ENCODE results near the gene KIF4B. TPM values are rescaled to one million over a fixed set of nuclear protein-coding genes. Genes with fewer than 3 reads are reported as not detected.
"Not testable (repeated sequence)": the region's sequence is repeated elsewhere in the genome, so short reads cannot be mapped to it uniquely, and the experiment has no call there.

KIF4B gene
- total RNA-seq, 2 donors from 2014 or later, result 0.26 TPM; not detected in 1

DNA sequence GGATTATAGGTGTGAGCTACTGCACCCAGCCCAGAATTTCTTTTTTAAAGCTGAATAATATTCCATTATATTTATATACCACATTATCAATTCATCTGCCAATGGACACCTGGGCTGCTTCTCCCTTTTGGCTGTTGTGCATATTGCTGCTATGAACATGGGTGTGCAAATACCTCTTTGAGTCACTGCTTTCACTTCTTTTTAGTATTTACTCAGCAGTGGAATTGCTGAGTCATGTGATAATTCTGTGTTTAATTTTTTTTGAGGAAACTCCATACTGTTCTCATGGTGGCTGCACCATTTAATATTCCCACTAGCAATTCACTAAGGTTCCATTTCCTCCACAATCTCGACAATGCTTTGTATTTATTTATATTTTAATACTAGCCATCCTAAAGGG lies 36.1 kb upstream of the KIF4B start:
- ATAC-seq, result no peak
- Histone ChIP-seq H3K4me3 (no peak overlapping the region), H3K36me3 (replicated peaks in 1 of 2; ENCODE audit: insufficient read depth in 1 of 2, low read depth in 2 of 2) (no peaks in the 10 kb centered on the region), H3K9me3 (no peaks in the 10 kb centered on the region), H3K4me1 (no peaks in the 10 kb centered on the region), H3K27ac (no peak overlapping the region), H3K27me3 (no peaks in the 10 kb centered on the region)
- DNase-seq, result no peak
- no peak for TF ChIP-seq POLR2A (IDR thresholded peaks at IDR 0.05)
- TF ChIP-seq, protein P1, sequence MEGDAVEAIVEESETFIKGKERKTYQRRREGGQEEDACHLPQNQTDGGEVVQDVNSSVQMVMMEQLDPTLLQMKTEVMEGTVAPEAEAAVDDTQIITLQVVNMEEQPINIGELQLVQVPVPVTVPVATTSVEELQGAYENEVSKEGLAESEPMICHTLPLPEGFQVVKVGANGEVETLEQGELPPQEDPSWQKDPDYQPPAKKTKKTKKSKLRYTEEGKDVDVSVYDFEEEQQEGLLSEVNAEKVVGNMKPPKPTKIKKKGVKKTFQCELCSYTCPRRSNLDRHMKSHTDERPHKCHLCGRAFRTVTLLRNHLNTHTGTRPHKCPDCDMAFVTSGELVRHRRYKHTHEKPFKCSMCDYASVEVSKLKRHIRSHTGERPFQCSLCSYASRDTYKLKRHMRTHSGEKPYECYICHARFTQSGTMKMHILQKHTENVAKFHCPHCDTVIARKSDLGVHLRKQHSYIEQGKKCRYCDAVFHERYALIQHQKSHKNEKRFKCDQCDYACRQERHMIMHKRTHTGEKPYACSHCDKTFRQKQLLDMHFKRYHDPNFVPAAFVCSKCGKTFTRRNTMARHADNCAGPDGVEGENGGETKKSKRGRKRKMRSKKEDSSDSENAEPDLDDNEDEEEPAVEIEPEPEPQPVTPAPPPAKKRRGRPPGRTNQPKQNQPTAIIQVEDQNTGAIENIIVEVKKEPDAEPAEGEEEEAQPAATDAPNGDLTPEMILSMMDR (IDR thresholded peaks at IDR 0.05), result no peak
- intact Hi-C loops (cut with DNase I), result no loop called here
- WGBS, 2 donors, result 77 to 78% methylated on average over 1 of the region's 1 CpG

DNA sequence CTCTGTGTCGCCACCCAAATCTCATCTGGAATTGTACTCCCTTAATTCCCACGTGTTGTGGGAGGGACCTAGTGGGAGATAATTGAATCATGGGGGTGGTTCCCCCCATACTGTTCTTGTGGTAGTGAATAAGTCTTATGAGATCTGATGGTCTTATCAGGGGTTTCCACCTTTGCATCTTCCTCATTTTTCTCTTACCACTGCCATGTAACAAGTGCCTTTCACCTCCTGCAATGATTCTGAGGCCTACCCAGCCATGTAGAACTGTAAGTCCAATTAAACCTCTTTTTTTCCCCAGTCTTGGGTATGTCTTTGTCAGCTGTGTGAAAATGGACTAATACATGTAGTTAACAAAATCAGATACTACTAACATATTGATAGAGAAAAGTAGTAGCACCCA lies 35.3 kb upstream of the KIF4B start:
- intact Hi-C loops (cut with DNase I); H3K4me3 ChIP-seq; H3K9me3 ChIP-seq; H3K4me1 ChIP-seq; ATAC-seq; DNase-seq; H3K36me3 ChIP-seq (replicated peaks in 1 of 2; ENCODE audit: insufficient read depth in 1 of 2, low read depth in 2 of 2); H3K27ac ChIP-seq; H3K27me3 ChIP-seq: not testable (repeated sequence)
- WGBS, 2 donors, result 92 to 100% methylated on average over 2 of the region's 2 CpGs

DNA sequence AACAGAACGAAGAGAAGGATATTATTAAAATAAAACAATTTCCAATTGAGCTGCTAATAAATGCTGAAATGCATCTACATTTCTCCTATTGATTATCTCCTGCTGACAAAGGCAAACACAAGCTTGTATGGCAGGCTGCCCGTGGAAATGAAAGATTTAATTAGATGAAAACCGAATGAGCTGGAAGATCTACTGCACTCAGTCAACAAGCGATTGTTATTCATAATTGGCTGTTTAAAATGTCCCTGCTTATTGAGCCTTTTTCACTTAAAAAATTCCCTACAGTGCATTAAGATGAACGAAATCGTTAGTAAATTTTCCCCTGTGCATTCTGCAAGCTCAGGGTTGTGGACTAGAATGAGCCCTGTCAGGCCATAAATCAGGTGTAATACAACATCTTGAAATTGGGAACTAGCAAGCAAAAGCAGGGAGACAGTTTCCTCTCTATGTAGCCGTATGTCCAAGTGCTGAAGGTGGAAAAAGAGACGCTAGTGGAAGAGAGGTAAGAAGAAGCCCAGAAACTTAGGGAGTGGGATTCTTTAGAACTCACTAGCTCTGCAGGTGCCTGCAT lies 28.5 kb upstream of the KIF4B start:
- no peak overlapping the region for H3K4me3 ChIP-seq
- DNase-seq (no peak), ATAC-seq (no peak)
- H3K27ac ChIP-seq, result no peak overlapping the region
- H3K4me1 ChIP-seq, result no peaks in the 10 kb centered on the region
- TF ChIP-seq POLR2A (IDR thresholded peaks at IDR 0.05), result no peak
- TF ChIP-seq, protein P1 (IDR thresholded peaks at IDR 0.05), result no peak
- no peaks in the 10 kb centered on the region for H3K27me3 ChIP-seq
- intact Hi-C loops (cut with DNase I), result no loop called here
- 54% methylated on average over 8 of the region's 8 CpGs for WGBS, 2 donors
- no peaks in the 10 kb centered on the region for H3K36me3 ChIP-seq (replicated peaks in 1 of 2; ENCODE audit: insufficient read depth in 1 of 2, low read depth in 2 of 2)
- H3K9me3 ChIP-seq, result no peaks in the 10 kb centered on the region

DNA sequence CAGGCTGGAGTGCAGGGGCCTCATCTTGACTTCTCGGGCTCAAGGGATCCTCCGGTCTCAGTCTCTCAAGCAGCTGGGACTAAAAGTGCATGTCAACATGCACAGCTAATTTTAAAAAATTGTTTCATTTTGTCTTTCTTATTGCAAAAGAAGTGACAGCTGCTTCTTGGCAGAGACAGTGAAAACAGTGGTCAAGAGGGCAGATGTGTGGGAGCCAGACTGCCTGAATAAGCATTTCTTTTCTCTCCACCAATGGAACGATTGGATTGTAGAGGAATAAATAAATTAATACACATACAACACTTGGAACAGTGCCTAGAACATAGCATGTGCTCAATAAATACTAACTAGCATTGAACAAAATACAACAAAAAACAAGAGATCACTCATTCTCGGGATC lies 27.4 kb upstream of the KIF4B start:
- no peak for ATAC-seq
- 63 to 67% methylated on average over 4 of the region's 4 CpGs for WGBS, 2 donors
- no peaks in the 10 kb centered on the region for H3K36me3 ChIP-seq (replicated peaks in 1 of 2; ENCODE audit: insufficient read depth in 1 of 2, low read depth in 2 of 2)
- no peak overlapping the region for H3K27ac ChIP-seq
- TF ChIP-seq POLR2A (IDR thresholded peaks at IDR 0.05), result no peak
- TF ChIP-seq, protein P1 (IDR thresholded peaks at IDR 0.05), result no peak
- intact Hi-C loops (cut with DNase I), result no loop called here
- H3K27me3 ChIP-seq, result no peaks in the 10 kb centered on the region
- H3K4me1 ChIP-seq, result no peaks in the 10 kb centered on the region
- DNase-seq, result no peak
- no peak overlapping the region for H3K4me3 ChIP-seq
- H3K9me3 ChIP-seq, result no peaks in the 10 kb centered on the region

DNA sequence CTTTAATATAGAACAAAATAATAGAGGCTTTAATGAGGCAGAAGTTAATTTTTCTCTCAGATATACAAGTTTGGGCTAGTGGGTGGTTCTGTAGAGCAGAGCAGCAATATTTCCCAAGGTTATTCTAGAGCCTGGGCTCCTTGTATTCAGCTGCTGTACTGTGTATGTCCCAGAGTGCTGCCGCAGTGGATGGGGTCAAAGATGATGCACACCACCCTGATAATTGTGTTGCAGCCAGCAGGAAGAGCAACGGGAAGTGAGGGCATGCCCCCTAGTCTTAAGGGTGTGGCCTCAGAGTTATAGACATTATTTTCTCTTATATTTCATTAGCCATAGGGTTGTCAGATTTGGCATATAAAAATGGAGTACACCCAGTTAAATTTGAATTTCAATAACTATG lies 23.9 kb upstream of the KIF4B start:
- H3K27ac ChIP-seq, result no peak overlapping the region
- no peaks in the 10 kb centered on the region for H3K36me3 ChIP-seq (replicated peaks in 1 of 2; ENCODE audit: insufficient read depth in 1 of 2, low read depth in 2 of 2)
- DNase-seq (no peak), ATAC-seq (no peak)
- WGBS, 2 donors, result 45 to 56% methylated on average over 1 to 2 of the region's 2 CpGs
- TF ChIP-seq, protein P1 (IDR thresholded peaks at IDR 0.05), result no peak
- intact Hi-C loops (cut with DNase I), result no loop called here
- no peaks in the 10 kb centered on the region for H3K9me3 ChIP-seq
- no peaks in the 10 kb centered on the region for H3K27me3 ChIP-seq
- H3K4me3 ChIP-seq, result no peak overlapping the region
- no peaks in the 10 kb centered on the region for H3K4me1 ChIP-seq
